ENCODE measurements around the gene BAZ2B.

Gene BAZ2B

DNA sequence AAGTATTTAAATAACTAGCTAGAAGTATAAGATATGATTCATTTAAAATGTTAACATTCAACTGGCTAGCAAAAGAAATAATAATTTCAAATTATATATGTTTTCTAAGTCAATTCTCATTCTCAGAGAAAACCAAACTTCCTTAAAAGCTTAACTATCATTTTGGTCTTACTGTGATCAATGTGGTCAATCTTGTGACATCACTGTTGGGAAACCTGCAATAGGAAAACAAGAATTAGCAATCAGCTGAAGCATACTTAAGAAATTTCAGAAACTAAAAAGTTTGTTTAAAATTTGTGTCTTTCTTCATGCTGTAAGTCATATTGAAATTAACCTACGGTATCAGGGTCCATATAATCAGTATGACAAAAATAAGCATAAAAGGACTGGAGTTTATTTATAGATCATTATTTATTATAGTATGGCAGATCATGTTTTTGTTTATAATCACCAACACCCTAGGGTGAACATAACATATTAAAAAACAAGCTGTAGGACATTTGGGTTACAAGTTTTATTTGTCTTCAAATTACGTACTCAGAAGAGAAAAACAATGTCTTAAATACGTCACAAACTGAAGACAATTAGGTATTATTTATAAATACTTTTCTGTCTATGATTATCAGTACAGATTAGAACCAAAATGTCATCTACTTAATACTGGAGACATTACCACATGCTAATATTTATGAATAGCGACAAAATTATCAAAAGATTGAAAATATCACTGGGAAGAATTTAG is 60.5 kb downstream of the BAZ2B start:
- Histone ChIP-seq H3K4me1 (ENCODE audit: low read length) (no peaks in the 10 kb centered on the region), H3K27ac (ENCODE audit: low read length) (no peak overlapping the region), H3K36me3 (replicated peaks; ENCODE audit: insufficient read depth, low read length) (no peaks in the 10 kb centered on the region; the same call in 1 of the 2 replicates), H3K79me2 (ENCODE audit: low read length) (no peaks in the 10 kb centered on the region), H2AFZ (ENCODE audit: low read length) (no peak overlapping the region), H3K9me2 (replicated peaks; ENCODE audit: insufficient read depth, low read length) (no peaks in the 10 kb centered on the region), H3K9me3 (replicated peaks; ENCODE audit: insufficient read depth, low read length) (no peaks in the 10 kb centered on the region), H3K27me3 (replicated peaks; ENCODE audit: insufficient read depth, low read length) (no peaks in the 10 kb centered on the region), H4K20me1 (ENCODE audit: insufficient read depth, low read length) (no peaks in the 10 kb centered on the region), H3K9ac (ENCODE audit: low read length) (no peak overlapping the region), H3F3A (ENCODE audit: insufficient read depth, low read length) (no peaks in the 10 kb centered on the region), H3K4me3 (ENCODE audit: low read length) (no peak overlapping the region), H3K4me2 (ENCODE audit: low read depth, low read length) (no peak overlapping the region)
- TF ChIP-seq EZH2phosphoT487 (IDR thresholded peaks at IDR 0.05; ENCODE audit: low read length) (no peak), EZH2 (optimal IDR thresholded peaks at IDR 0.05; ENCODE audit: low read depth, low read length) (no peak)
- TF ChIP-seq, protein P1, sequence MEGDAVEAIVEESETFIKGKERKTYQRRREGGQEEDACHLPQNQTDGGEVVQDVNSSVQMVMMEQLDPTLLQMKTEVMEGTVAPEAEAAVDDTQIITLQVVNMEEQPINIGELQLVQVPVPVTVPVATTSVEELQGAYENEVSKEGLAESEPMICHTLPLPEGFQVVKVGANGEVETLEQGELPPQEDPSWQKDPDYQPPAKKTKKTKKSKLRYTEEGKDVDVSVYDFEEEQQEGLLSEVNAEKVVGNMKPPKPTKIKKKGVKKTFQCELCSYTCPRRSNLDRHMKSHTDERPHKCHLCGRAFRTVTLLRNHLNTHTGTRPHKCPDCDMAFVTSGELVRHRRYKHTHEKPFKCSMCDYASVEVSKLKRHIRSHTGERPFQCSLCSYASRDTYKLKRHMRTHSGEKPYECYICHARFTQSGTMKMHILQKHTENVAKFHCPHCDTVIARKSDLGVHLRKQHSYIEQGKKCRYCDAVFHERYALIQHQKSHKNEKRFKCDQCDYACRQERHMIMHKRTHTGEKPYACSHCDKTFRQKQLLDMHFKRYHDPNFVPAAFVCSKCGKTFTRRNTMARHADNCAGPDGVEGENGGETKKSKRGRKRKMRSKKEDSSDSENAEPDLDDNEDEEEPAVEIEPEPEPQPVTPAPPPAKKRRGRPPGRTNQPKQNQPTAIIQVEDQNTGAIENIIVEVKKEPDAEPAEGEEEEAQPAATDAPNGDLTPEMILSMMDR (IDR thresholded peaks at IDR 0.05; ENCODE audit: low read length) = no peak
- DNase-seq = no peak

DNA sequence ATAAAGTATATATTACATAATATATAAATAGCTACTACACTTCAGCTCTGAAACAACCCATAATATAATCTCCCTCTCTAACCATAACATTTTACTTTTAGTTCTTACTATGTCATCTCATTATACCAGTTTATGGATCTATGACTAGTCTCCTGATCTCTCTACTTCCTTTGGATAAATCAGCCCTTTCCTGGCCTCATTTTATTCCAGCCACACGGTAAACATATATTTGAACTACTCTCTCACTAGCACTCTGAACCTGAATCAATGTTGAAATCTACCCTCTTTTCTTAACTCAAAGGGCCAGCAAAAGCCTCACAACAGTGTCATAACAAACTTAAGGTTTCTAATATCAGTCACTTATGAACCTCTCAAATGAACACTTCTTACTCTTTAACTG is 62.6 kb downstream of the BAZ2B start:
- TF ChIP-seq EZH2 (optimal IDR thresholded peaks at IDR 0.05; ENCODE audit: low read depth, low read length) (no peak), EZH2phosphoT487 (IDR thresholded peaks at IDR 0.05; ENCODE audit: low read length) (no peak)
- TF ChIP-seq, protein P1 (IDR thresholded peaks at IDR 0.05; ENCODE audit: low read length) = no peak
- H3K4me2 ChIP-seq (ENCODE audit: low read depth, low read length) = no peak overlapping the region
- no peak for DNase-seq
- no peak overlapping the region for H2AFZ ChIP-seq (ENCODE audit: low read length)
- no peaks in the 10 kb centered on the region for H3K9me2 ChIP-seq (replicated peaks; ENCODE audit: insufficient read depth, low read length)
- H3F3A ChIP-seq (ENCODE audit: insufficient read depth, low read length) = no peaks in the 10 kb centered on the region
- H3K36me3 ChIP-seq (replicated peaks; ENCODE audit: insufficient read depth, low read length) = no peaks in the 10 kb centered on the region; the same call in 1 of the 2 replicates
- no peaks in the 10 kb centered on the region for H3K4me1 ChIP-seq (ENCODE audit: low read length)
- no peaks in the 10 kb centered on the region for H4K20me1 ChIP-seq (ENCODE audit: insufficient read depth, low read length)
- no peaks in the 10 kb centered on the region for H3K27me3 ChIP-seq (replicated peaks; ENCODE audit: insufficient read depth, low read length)
- H3K4me3 ChIP-seq (ENCODE audit: low read length) = no peak overlapping the region
- H3K9ac ChIP-seq (ENCODE audit: low read length) = no peak overlapping the region
- no peaks in the 10 kb centered on the region for H3K79me2 ChIP-seq (ENCODE audit: low read length)
- H3K9me3 ChIP-seq (replicated peaks; ENCODE audit: insufficient read depth, low read length) = no peaks in the 10 kb centered on the region
- H3K27ac ChIP-seq (ENCODE audit: low read length) = no peak overlapping the region

GRCh38 chr2:159551806-159552205 is 64.5 kb downstream of the BAZ2B start:
- no peak overlapping the region for H3K4me2 ChIP-seq (ENCODE audit: low read depth, low read length)
- no peak overlapping the region for H3K27ac ChIP-seq (ENCODE audit: low read length)
- H3K79me2 ChIP-seq (ENCODE audit: low read length) = no peaks in the 10 kb centered on the region
- H3K9me3 ChIP-seq (replicated peaks; ENCODE audit: insufficient read depth, low read length) = no peaks in the 10 kb centered on the region
- no peaks in the 10 kb centered on the region for H3K27me3 ChIP-seq (replicated peaks; ENCODE audit: insufficient read depth, low read length)
- TF ChIP-seq, protein P1 (IDR thresholded peaks at IDR 0.05; ENCODE audit: low read length) = no peak
- TF ChIP-seq EZH2phosphoT487 (IDR thresholded peaks at IDR 0.05; ENCODE audit: low read length) (no peak), EZH2 (optimal IDR thresholded peaks at IDR 0.05; ENCODE audit: low read depth, low read length) (no peak)
- no peaks in the 10 kb centered on the region; the same call in 1 of the 2 replicates for H3K36me3 ChIP-seq (replicated peaks; ENCODE audit: insufficient read depth, low read length)
- H3K4me3 ChIP-seq (ENCODE audit: low read length) = no peak overlapping the region
- H3K9ac ChIP-seq (ENCODE audit: low read length) = no peak overlapping the region
- H4K20me1 ChIP-seq (ENCODE audit: insufficient read depth, low read length) = no peaks in the 10 kb centered on the region
- H3F3A ChIP-seq (ENCODE audit: insufficient read depth, low read length) = no peaks in the 10 kb centered on the region
- DNase-seq = no peak
- H3K4me1 ChIP-seq (ENCODE audit: low read length) = no peaks in the 10 kb centered on the region
- H2AFZ ChIP-seq (ENCODE audit: low read length) = no peak overlapping the region
- no peaks in the 10 kb centered on the region for H3K9me2 ChIP-seq (replicated peaks; ENCODE audit: insufficient read depth, low read length)

All from MM.1S (cell line).